HEK293 (cell line): ENCODE measurements around the gene FCRL4.

Experiments used
- CTCF ChIA-PET: fragments of 350-600 bp; formaldehyde crosslinking; extraction: SDS; loops from one replicate; lab custom pipeline; 2021; ENCODE audit warnings: antibody characterized with exemption; lab: Yijun Ruan, JAX
- POLR2A ChIA-PET: fragments of 300-600 bp; formaldehyde crosslinking; extraction: SDS; loops from one replicate; lab custom pipeline; 2020; ENCODE audit warnings: antibody characterized with exemption, inconsistent platforms; lab: Yijun Ruan, JAX
- H3K27ac ChIP-seq: fragments of 200-500 bp; sonication (Bioruptor generic); 2 replicates; pipeline ENCODE4 v1.5.1; 2014; ENCODE audit warnings: low read depth, low read length, control low read depth, inconsistent platforms; ENCODE audit errors: extremely low read depth
- H3K36me3 ChIP-seq, 2 experiments: fragments of 200-500 bp in 1 of 2; sonication (Bioruptor generic) in 1 of 2; 1 replicate in 1 of 2; 2 replicates in 1 of 2; pipeline ENCODE4 v1.5.1; 2014 to 2017; ENCODE audit warnings: inconsistent platforms in 2 of 2, low read length in 2 of 2; ENCODE audit not compliant: control insufficient read depth in 2 of 2, insufficient read depth in 1 of 2
- H3K4me1 ChIP-seq: fragments of 200-500 bp; sonication (Bioruptor generic); 2 replicates; pipeline ENCODE4 v1.5.1; 2014; ENCODE audit warnings: mild to moderate bottlenecking, low read length, inconsistent platforms; ENCODE audit not compliant: control insufficient read depth, insufficient read depth
- H3K4me3 ChIP-seq: 2 replicates; pipeline ENCODE4 v1.5.1; 2011; ENCODE audit warnings: low read depth, mild to moderate bottlenecking, control low read depth, low read length, moderate library complexity
- H3K9me3 ChIP-seq: fragments of 200-500 bp; sonication (Bioruptor generic); 2 replicates; pipeline ENCODE4 v1.5.1; 2014; ENCODE audit warnings: low read depth, low read length, inconsistent platforms; ENCODE audit not compliant: control insufficient read depth, insufficient read depth
- BCL11A ChIP-seq: fragments of 450-650 bp; formaldehyde crosslinking; IDR thresholded peaks from 2 replicates; pipeline ENCODE4 v1.5.1; 2016; ENCODE audit warnings: low read depth, missing biosample characterization, missing genetic modification characterization
- SP2 ChIP-seq: fragments of 450-650 bp; formaldehyde crosslinking; IDR thresholded peaks from 2 replicates; pipeline ENCODE4 v1.5.1; 2016; ENCODE audit warnings: missing biosample characterization, missing genetic modification characterization
- YY2 ChIP-seq: fragments of 450-650 bp; formaldehyde crosslinking; IDR thresholded peaks from 2 replicates; pipeline ENCODE4 v1.5.1; 2016; ENCODE audit warnings: missing biosample characterization, missing genetic modification characterization
- ZFP69B ChIP-seq: fragments of 450-650 bp; formaldehyde crosslinking; IDR thresholded peaks from 2 replicates; pipeline ENCODE4 v1.5.1; 2016; ENCODE audit warnings: missing biosample characterization, missing genetic modification characterization
- ZNF366 ChIP-seq: fragments of 450-650 bp; formaldehyde crosslinking; conservative IDR thresholded peaks from 2 replicates; pipeline ENCODE4 v1.5.1; 2016; ENCODE audit warnings: missing biosample characterization, missing genetic modification characterization
- ZNF416 ChIP-seq: fragments of 450-650 bp; formaldehyde crosslinking; IDR thresholded peaks from 2 replicates; pipeline ENCODE4 v1.5.1; 2016; ENCODE audit warnings: missing biosample characterization, missing genetic modification characterization
- ZNF501 ChIP-seq: fragments of 450-650 bp; formaldehyde crosslinking; IDR thresholded peaks from 2 replicates; pipeline ENCODE4 v1.5.1; 2016; ENCODE audit warnings: missing biosample characterization, missing genetic modification characterization
- ZNF530 ChIP-seq: fragments of 450-650 bp; formaldehyde crosslinking; IDR thresholded peaks from 2 replicates; pipeline ENCODE4 v1.5.1; 2016; ENCODE audit warnings: low read depth, missing biosample characterization, missing genetic modification characterization
- ZNF660 ChIP-seq: fragments of 450-650 bp; IDR thresholded peaks from 2 replicates; pipeline ENCODE4 v1.5.1; 2018; ENCODE audit warnings: missing biosample characterization, mild to moderate bottlenecking, missing genetic modification characterization
- ZNF677 ChIP-seq: fragments of 450-650 bp; IDR thresholded peaks from 2 replicates; pipeline ENCODE4 v1.5.0; 2018; ENCODE audit warnings: missing biosample characterization, mild to moderate bottlenecking, missing genetic modification characterization, moderate library complexity
- ZXDB ChIP-seq: fragments of 450-650 bp; formaldehyde crosslinking; IDR thresholded peaks from 2 replicates; pipeline ENCODE4 v1.5.1; 2016; ENCODE audit warnings: missing biosample characterization, missing genetic modification characterization
- TF ChIP-seq, protein P1 (sequence below): fragments of 450-650 bp; formaldehyde crosslinking; IDR thresholded peaks from 2 replicates; pipeline ENCODE4 v1.5.1; 2016; ENCODE audit warnings: missing biosample characterization, missing genetic modification characterization
- TF ChIP-seq, protein P2 (sequence below): fragments of 450-650 bp; formaldehyde crosslinking; IDR thresholded peaks from 2 replicates; pipeline ENCODE4 v1.5.1; 2016; ENCODE audit warnings: missing biosample characterization, missing genetic modification characterization
- TF ChIP-seq, protein P3 (sequence below): fragments of 450-650 bp; formaldehyde crosslinking; IDR thresholded peaks from 2 replicates; pipeline ENCODE4 v1.5.1; 2016; ENCODE audit warnings: missing biosample characterization, missing genetic modification characterization
- TF ChIP-seq, protein P4 (sequence below): fragments of 450-650 bp; formaldehyde crosslinking; IDR thresholded peaks from 2 replicates; pipeline ENCODE4 v1.5.1; 2016; ENCODE audit warnings: missing biosample characterization, missing genetic modification characterization
- TF ChIP-seq, protein P5 (sequence below): sonication (generic); formaldehyde crosslinking; IDR thresholded peaks from 2 replicates; pipeline ENCODE4 v1.8.1; 2022; ENCODE audit warnings: mild to moderate bottlenecking, moderate library complexity, missing genetic modification reagents
- TF ChIP-seq, protein P6 (sequence below): fragments of 450-650 bp; formaldehyde crosslinking; IDR thresholded peaks from 2 replicates; pipeline ENCODE4 v1.5.1; 2017; ENCODE audit warnings: missing biosample characterization, missing genetic modification characterization
- TF ChIP-seq, protein P7 (sequence below): fragments of 450-650 bp; formaldehyde crosslinking; IDR thresholded peaks from 2 replicates; pipeline ENCODE4 v1.5.1; 2016; ENCODE audit warnings: missing biosample characterization, missing genetic modification characterization, borderline replicate concordance

FCRL4 gene

DNA sequence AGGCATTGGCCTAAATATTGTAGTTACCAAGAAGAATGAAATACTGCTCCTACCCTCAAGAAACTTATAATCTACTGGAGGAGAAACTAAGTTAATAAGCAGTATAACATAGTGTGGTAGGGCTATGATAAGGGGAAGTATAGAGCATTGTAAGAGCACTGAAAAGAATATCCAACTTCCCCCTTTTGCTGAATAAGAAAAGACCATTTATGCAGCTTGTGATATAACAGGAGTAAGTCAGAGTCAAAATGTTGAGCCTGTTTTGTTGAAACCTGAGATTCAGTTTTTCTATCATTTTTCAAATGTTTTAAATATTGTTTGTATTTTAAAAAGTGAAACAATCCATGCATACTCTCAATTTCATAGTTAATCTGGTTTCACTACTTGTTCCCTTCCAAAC, 48.3 kb upstream of the FCRL4 start (continued):
- TF ChIP-seq YY2: no peak
- TF ChIP-seq, protein P1, sequence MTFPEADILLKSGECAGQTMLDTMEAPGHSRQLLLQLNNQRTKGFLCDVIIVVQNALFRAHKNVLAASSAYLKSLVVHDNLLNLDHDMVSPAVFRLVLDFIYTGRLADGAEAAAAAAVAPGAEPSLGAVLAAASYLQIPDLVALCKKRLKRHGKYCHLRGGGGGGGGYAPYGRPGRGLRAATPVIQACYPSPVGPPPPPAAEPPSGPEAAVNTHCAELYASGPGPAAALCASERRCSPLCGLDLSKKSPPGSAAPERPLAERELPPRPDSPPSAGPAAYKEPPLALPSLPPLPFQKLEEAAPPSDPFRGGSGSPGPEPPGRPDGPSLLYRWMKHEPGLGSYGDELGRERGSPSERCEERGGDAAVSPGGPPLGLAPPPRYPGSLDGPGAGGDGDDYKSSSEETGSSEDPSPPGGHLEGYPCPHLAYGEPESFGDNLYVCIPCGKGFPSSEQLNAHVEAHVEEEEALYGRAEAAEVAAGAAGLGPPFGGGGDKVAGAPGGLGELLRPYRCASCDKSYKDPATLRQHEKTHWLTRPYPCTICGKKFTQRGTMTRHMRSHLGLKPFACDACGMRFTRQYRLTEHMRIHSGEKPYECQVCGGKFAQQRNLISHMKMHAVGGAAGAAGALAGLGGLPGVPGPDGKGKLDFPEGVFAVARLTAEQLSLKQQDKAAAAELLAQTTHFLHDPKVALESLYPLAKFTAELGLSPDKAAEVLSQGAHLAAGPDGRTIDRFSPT: no peak
- TF ChIP-seq ZXDB (tag by site-specific recombination): no peak
- no peak for TF ChIP-seq ZFP69B (tag by site-specific recombination)
- no peak for TF ChIP-seq ZNF677 (tag by site-specific recombination)
- TF ChIP-seq, protein P2, sequence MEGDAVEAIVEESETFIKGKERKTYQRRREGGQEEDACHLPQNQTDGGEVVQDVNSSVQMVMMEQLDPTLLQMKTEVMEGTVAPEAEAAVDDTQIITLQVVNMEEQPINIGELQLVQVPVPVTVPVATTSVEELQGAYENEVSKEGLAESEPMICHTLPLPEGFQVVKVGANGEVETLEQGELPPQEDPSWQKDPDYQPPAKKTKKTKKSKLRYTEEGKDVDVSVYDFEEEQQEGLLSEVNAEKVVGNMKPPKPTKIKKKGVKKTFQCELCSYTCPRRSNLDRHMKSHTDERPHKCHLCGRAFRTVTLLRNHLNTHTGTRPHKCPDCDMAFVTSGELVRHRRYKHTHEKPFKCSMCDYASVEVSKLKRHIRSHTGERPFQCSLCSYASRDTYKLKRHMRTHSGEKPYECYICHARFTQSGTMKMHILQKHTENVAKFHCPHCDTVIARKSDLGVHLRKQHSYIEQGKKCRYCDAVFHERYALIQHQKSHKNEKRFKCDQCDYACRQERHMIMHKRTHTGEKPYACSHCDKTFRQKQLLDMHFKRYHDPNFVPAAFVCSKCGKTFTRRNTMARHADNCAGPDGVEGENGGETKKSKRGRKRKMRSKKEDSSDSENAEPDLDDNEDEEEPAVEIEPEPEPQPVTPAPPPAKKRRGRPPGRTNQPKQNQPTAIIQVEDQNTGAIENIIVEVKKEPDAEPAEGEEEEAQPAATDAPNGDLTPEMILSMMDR (tag by site-specific recombination): no peak

DNA sequence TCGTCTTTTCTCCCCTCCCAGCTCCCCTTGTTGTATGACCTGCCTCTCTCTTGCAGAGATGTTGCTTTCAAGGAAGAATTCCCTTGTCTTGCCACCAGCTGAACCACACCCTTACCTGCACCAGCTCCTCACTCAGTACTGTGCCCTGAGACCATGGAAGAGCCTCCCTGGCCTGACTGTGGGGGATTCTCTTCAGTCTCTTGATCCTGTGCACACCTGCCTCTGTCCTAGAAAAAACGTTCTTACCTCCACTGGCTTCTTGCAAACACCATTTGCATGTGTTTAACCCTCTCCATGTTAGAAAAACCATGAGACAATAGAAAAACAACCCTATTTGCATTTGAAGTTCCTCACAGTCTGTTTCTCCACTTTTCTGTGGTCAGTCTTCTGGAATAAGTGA, 43.3 kb upstream of the FCRL4 start:
- ChIA-PET CTCF (no interaction called here), POLR2A (no interaction called here)
- Histone ChIP-seq H3K4me1 (no peaks in the 10 kb centered on the region), H3K4me3 (no peak overlapping the region), H3K36me3 (no peaks in the 10 kb centered on the region), H3K9me3 (no peaks in the 10 kb centered on the region), H3K27ac (no peak overlapping the region)
- TF ChIP-seq, protein P3, sequence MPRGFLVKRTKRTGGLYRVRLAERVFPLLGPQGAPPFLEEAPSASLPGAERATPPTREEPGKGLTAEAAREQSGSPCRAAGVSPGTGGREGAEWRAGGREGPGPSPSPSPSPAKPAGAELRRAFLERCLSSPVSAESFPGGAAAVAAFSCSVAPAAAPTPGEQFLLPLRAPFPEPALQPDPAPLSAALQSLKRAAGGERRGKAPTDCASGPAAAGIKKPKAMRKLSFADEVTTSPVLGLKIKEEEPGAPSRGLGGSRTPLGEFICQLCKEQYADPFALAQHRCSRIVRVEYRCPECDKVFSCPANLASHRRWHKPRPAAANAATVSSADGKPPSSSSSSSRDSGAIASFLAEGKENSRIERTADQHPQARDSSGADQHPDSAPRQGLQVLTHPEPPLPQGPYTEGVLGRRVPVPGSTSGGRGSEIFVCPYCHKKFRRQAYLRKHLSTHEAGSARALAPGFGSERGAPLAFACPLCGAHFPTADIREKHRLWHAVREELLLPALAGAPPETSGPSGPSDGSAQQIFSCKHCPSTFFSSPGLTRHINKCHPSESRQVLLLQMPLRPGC: no peak
- no peak for TF ChIP-seq ZFP69B (tag by site-specific recombination)
- no peak for TF ChIP-seq ZNF660 (tag by site-specific recombination)
- no peak for TF ChIP-seq BCL11A
- TF ChIP-seq ZNF530 (tag by site-specific recombination): no peak
- no peak for TF ChIP-seq ZNF501 (tag by site-specific recombination)
- TF ChIP-seq, protein P4, sequence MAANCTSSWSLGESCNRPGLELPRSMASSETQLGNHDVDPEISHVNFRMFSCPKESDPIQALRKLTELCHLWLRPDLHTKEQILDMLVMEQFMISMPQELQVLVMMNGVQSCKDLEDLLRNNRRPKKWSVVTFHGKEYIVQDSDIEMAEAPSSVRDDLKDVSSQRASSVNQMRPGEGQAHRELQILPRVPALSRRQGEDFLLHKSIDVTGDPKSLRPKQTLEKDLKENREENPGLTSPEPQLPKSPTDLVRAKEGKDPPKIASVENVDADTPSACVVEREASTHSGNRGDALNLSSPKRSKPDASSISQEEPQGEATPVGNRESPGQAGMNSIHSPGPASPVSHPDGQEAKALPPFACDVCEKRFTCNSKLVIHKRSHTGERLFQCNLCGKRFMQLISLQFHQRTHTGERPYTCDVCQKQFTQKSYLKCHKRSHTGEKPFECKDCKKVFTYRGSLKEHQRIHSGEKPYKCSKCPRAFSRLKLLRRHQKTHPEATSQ (tag by site-specific recombination): no peak
- TF ChIP-seq, protein P2 (tag by site-specific recombination): no peak
- TF ChIP-seq, protein P5, sequence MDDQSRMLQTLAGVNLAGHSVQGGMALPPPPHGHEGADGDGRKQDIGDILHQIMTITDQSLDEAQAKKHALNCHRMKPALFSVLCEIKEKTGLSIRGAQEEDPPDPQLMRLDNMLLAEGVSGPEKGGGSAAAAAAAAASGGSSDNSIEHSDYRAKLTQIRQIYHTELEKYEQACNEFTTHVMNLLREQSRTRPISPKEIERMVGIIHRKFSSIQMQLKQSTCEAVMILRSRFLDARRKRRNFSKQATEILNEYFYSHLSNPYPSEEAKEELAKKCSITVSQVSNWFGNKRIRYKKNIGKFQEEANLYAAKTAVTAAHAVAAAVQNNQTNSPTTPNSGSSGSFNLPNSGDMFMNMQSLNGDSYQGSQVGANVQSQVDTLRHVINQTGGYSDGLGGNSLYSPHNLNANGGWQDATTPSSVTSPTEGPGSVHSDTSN (CRISPR knock-in tag): no peak
- TF ChIP-seq, protein P6, sequence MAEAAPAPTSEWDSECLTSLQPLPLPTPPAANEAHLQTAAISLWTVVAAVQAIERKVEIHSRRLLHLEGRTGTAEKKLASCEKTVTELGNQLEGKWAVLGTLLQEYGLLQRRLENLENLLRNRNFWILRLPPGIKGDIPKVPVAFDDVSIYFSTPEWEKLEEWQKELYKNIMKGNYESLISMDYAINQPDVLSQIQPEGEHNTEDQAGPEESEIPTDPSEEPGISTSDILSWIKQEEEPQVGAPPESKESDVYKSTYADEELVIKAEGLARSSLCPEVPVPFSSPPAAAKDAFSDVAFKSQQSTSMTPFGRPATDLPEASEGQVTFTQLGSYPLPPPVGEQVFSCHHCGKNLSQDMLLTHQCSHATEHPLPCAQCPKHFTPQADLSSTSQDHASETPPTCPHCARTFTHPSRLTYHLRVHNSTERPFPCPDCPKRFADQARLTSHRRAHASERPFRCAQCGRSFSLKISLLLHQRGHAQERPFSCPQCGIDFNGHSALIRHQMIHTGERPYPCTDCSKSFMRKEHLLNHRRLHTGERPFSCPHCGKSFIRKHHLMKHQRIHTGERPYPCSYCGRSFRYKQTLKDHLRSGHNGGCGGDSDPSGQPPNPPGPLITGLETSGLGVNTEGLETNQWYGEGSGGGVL: no peak
- TF ChIP-seq ZNF366 (tag by site-specific recombination): no peak
- no peak for TF ChIP-seq SP2 (tag by site-specific recombination)
- TF ChIP-seq, protein P7, sequence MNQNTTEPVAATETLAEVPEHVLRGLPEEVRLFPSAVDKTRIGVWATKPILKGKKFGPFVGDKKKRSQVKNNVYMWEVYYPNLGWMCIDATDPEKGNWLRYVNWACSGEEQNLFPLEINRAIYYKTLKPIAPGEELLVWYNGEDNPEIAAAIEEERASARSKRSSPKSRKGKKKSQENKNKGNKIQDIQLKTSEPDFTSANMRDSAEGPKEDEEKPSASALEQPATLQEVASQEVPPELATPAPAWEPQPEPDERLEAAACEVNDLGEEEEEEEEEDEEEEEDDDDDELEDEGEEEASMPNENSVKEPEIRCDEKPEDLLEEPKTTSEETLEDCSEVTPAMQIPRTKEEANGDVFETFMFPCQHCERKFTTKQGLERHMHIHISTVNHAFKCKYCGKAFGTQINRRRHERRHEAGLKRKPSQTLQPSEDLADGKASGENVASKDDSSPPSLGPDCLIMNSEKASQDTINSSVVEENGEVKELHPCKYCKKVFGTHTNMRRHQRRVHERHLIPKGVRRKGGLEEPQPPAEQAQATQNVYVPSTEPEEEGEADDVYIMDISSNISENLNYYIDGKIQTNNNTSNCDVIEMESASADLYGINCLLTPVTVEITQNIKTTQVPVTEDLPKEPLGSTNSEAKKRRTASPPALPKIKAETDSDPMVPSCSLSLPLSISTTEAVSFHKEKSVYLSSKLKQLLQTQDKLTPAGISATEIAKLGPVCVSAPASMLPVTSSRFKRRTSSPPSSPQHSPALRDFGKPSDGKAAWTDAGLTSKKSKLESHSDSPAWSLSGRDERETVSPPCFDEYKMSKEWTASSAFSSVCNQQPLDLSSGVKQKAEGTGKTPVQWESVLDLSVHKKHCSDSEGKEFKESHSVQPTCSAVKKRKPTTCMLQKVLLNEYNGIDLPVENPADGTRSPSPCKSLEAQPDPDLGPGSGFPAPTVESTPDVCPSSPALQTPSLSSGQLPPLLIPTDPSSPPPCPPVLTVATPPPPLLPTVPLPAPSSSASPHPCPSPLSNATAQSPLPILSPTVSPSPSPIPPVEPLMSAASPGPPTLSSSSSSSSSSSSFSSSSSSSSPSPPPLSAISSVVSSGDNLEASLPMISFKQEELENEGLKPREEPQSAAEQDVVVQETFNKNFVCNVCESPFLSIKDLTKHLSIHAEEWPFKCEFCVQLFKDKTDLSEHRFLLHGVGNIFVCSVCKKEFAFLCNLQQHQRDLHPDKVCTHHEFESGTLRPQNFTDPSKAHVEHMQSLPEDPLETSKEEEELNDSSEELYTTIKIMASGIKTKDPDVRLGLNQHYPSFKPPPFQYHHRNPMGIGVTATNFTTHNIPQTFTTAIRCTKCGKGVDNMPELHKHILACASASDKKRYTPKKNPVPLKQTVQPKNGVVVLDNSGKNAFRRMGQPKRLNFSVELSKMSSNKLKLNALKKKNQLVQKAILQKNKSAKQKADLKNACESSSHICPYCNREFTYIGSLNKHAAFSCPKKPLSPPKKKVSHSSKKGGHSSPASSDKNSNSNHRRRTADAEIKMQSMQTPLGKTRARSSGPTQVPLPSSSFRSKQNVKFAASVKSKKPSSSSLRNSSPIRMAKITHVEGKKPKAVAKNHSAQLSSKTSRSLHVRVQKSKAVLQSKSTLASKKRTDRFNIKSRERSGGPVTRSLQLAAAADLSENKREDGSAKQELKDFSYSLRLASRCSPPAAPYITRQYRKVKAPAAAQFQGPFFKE: no peak
- TF ChIP-seq ZNF416 (tag by site-specific recombination): no peak
